ENCODE measurements around the gene ACAD11. TPM values are rescaled to one million over a fixed set of nuclear protein-coding genes. Genes with fewer than 3 reads are reported as not detected.
A peak's percentile ranks its signal among the peaks of the same experiment; 100 is the strongest.

The ACAD11 gene
- polyA plus RNA-seq, 3 donors: 0.31 to 25.4 (median 0.40) TPM

GRCh38 chr3:132549890-132550578 is 109.6 kb downstream of the ACAD11 start:
- Histone ChIP-seq H2AFZ (ENCODE audit: insufficient read depth, low read depth, low read length, poor library complexity, severe bottlenecking) (no peak overlapping the region), H3K36me3 (replicated peaks in 1 of 2; ENCODE audit: control insufficient read depth in 1 of 2, insufficient read depth in 2 of 2, low read length in 2 of 2) (no peaks in the 10 kb centered on the region), H4K20me1 (ENCODE audit: insufficient read depth, low read length) (no peaks in the 10 kb centered on the region), H3K9me3 (replicated peaks in 1 of 2; ENCODE audit: control insufficient read depth in 1 of 2, insufficient read depth in 1 of 2, low read length in 2 of 2) (no peaks in the 10 kb centered on the region), H3K4me1 (ENCODE audit: control insufficient read depth in 1 of 2, insufficient read depth in 2 of 2, low read length in 2 of 2) (peaks cover 14 to 19% of the 10 kb centered on the region in 2 donors), H3K4me3 (replicated peaks in 1 of 3; ENCODE audit: low read depth in 2 of 3, low read length in 3 of 3) (no peak overlapping the region), H3K4me2 (replicated peaks; ENCODE audit: extremely low read depth, low read length, poor library complexity, severe bottlenecking) (no peak overlapping the region), H3K9ac (ENCODE audit: insufficient read depth, low read length, poor library complexity, severe bottlenecking) (no peak overlapping the region), H3K27me3 (ENCODE audit: control insufficient read depth in 2 of 2, insufficient read depth in 2 of 2, low read length in 2 of 2) (no peaks in the 10 kb centered on the region), H3K79me2 (ENCODE audit: insufficient read depth, low read length) (no peaks in the 10 kb centered on the region), H3K27ac (ENCODE audit: low read depth in 1 of 2, low read length in 2 of 2) (no peak overlapping the region)
- Mint-ChIP-seq H3K27ac (peak overlapping the region in 1 of 7 donors; percentile 40), H3K27me3 (ENCODE audit: low read depth in 3 of 3) (peaks cover 0 to 3% (median 0%) of the 10 kb centered on the region in 3 donors), H3K4me3 (no peak overlapping the region), H3K9me3 (peaks cover 0 to 5% (median 0%) of the 10 kb centered on the region in 7 donors), H3K36me3 (peaks cover 0 to 2% of the 10 kb centered on the region in 2 donors), H3K4me1 (peaks cover 32% of the 10 kb centered on the region)
- intact Hi-C loops (cut with micrococcal nuclease): no loop called here
- TF ChIP-seq CTCF (IDR thresholded peaks at IDR 0.05): no peak
- no peak for DNase-seq

- Histone ChIP-seq H3K4me1 (ENCODE audit: control insufficient read depth in 1 of 2, insufficient read depth in 2 of 2, low read length in 2 of 2) (peaks cover 17 to 24% of the 10 kb centered on the region in 2 donors), H4K20me1 (ENCODE audit: insufficient read depth, low read length) (no peaks in the 10 kb centered on the region), H3K9me3 (replicated peaks in 1 of 2; ENCODE audit: control insufficient read depth in 1 of 2, insufficient read depth in 1 of 2, low read length in 2 of 2) (no peaks in the 10 kb centered on the region), H3K79me2 (ENCODE audit: insufficient read depth, low read length) (no peaks in the 10 kb centered on the region), H3K4me2 (replicated peaks; ENCODE audit: extremely low read depth, low read length, poor library complexity, severe bottlenecking) (no peak overlapping the region), H3K4me3 (replicated peaks in 1 of 3; ENCODE audit: low read depth in 2 of 3, low read length in 3 of 3) (no peak overlapping the region), H2AFZ (ENCODE audit: insufficient read depth, low read depth, low read length, poor library complexity, severe bottlenecking) (no peak overlapping the region), H3K27me3 (ENCODE audit: control insufficient read depth in 2 of 2, insufficient read depth in 2 of 2, low read length in 2 of 2) (no peaks in the 10 kb centered on the region), H3K36me3 (replicated peaks in 1 of 2; ENCODE audit: control insufficient read depth in 1 of 2, insufficient read depth in 2 of 2, low read length in 2 of 2) (no peaks in the 10 kb centered on the region), H3K9ac (ENCODE audit: insufficient read depth, low read length, poor library complexity, severe bottlenecking) (no peak overlapping the region), H3K27ac (ENCODE audit: low read depth in 1 of 2, low read length in 2 of 2) (no peak overlapping the region)
- H3K27me3 Mint-ChIP-seq (ENCODE audit: low read depth in 3 of 3): peaks cover 0 to 3% (median 0%) of the 10 kb centered on the region in 3 donors
- no peak overlapping the region for H3K27ac Mint-ChIP-seq
- H3K4me1 Mint-ChIP-seq: peaks cover 41% of the 10 kb centered on the region
- 100% methylated on average over 5 of the region's 8 CpGs for WGBS (ENCODE audit: insufficient coverage)
- DNase-seq: no peak
- intact Hi-C loops (cut with micrococcal nuclease): no loop called here
- H3K36me3 Mint-ChIP-seq: peaks cover 0 to 2% of the 10 kb centered on the region in 2 donors
- H3K4me3 Mint-ChIP-seq: no peak overlapping the region
- peaks cover 0 to 5% (median 0%) of the 10 kb centered on the region in 7 donors for H3K9me3 Mint-ChIP-seq
- TF ChIP-seq CTCF (IDR thresholded peaks at IDR 0.05): no peak
Observed at GRCh38 chr3:132549169-132549568, 110.4 kb downstream of the ACAD11 start.

All from CD14-positive monocyte (primary cell).